Measurements from ENCODE around the gene ZNF202. TPM values are rescaled to one million over a fixed set of nuclear protein-coding genes. Genes with fewer than 3 reads are reported as not detected.

Gene ZNF202
- total RNA-seq, 1 donor from 2014 or later: 11.3 TPM

DNA sequence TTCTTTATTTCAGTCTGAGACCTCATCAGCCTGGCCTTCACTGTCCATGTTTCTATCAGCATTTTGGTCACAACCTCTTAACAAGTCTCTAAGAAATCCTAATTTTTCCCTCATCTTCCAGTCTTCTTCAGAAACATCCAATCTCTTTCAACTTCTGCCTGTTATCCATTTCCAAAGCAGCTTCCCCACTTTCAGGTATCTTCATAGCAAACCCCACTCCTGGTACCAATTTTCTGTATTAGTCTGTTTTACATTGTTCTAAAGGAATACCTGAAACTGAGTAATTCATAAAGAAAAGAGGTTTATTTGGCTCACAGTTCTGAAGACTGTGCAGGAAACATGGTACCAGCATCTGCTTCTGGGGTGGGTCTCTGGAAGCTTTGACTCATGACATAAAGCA is 21.0 kb upstream of the ZNF202 start:
- no peaks in the 10 kb centered on the region for H3K9me3 ChIP-seq (ENCODE audit: insufficient read depth, low read depth, low read length)
- no peaks in the 10 kb centered on the region for H3K27me3 ChIP-seq (ENCODE audit: insufficient read depth, low read length)
- DNase-seq (ENCODE audit: low read depth) (no peak), FAIRE-seq (no peak)
- no peak overlapping the region for H3K4me3 ChIP-seq (ENCODE audit: insufficient read depth, low read depth, low read length)
- no peak overlapping the region for H3K9ac ChIP-seq (ENCODE audit: low read length)
- H3K79me2 ChIP-seq (ENCODE audit: insufficient read depth, low read length): no peaks in the 10 kb centered on the region
- H4K20me1 ChIP-seq (ENCODE audit: insufficient read depth, low read length): no peaks in the 10 kb centered on the region
- Mint-ChIP-seq H3K27me3 (ENCODE audit: low read depth, unreplicated experiment) (no peaks in the 10 kb centered on the region), H3K4me3 (ENCODE audit: unreplicated experiment) (no peak overlapping the region), H3K36me3 (ENCODE audit: low read depth, unreplicated experiment) (no peaks in the 10 kb centered on the region), H3K4me1 (ENCODE audit: low read depth, unreplicated experiment) (no peaks in the 10 kb centered on the region), H3K9me3 (ENCODE audit: unreplicated experiment) (peaks cover 8% of the 10 kb centered on the region), H3K27ac (ENCODE audit: unreplicated experiment) (no peak overlapping the region)
- H3K36me3 ChIP-seq (ENCODE audit: insufficient read depth, low read length): no peaks in the 10 kb centered on the region
- TF ChIP-seq, protein P1, sequence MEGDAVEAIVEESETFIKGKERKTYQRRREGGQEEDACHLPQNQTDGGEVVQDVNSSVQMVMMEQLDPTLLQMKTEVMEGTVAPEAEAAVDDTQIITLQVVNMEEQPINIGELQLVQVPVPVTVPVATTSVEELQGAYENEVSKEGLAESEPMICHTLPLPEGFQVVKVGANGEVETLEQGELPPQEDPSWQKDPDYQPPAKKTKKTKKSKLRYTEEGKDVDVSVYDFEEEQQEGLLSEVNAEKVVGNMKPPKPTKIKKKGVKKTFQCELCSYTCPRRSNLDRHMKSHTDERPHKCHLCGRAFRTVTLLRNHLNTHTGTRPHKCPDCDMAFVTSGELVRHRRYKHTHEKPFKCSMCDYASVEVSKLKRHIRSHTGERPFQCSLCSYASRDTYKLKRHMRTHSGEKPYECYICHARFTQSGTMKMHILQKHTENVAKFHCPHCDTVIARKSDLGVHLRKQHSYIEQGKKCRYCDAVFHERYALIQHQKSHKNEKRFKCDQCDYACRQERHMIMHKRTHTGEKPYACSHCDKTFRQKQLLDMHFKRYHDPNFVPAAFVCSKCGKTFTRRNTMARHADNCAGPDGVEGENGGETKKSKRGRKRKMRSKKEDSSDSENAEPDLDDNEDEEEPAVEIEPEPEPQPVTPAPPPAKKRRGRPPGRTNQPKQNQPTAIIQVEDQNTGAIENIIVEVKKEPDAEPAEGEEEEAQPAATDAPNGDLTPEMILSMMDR (IDR thresholded peaks at IDR 0.05; ENCODE audit: insufficient read depth, low read depth, low read length): no peak
- TF ChIP-seq EZH2 (IDR thresholded peaks at IDR 0.05; ENCODE audit: insufficient read depth, low read length): no peak
- no peak overlapping the region for H3K4me2 ChIP-seq (ENCODE audit: low read length)
- no peaks in the 10 kb centered on the region for H3K4me1 ChIP-seq (ENCODE audit: insufficient read depth, low read length)
- no peak overlapping the region for H2AFZ ChIP-seq (ENCODE audit: low read depth, low read length)
- H3K27ac ChIP-seq (ENCODE audit: low read depth, low read length): no peak overlapping the region

DNA sequence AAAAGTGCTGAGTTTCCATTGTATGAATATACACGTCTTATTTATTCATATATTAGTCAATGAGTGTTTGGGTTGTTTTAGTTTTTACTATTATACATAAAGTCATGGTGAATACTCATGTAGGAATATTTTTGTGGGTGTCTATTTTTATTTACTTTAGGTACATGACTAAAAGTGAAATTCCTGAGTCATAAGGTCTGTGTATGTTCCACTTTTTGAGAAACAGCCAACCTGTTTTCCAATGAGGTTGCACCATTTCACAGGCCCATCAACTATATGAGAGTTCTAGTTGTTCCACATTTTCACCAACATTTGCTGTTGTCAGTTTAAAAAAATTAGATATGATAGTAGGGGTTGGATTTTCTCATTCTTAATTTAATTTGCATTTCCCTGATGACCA is 19.4 kb upstream of the ZNF202 start:
- Histone ChIP-seq H3K36me3 (ENCODE audit: insufficient read depth, low read length) (no peaks in the 10 kb centered on the region), H3K4me1 (ENCODE audit: insufficient read depth, low read length) (no peaks in the 10 kb centered on the region), H3K4me2 (ENCODE audit: low read length) (no peak overlapping the region), H3K9me3 (ENCODE audit: insufficient read depth, low read depth, low read length) (no peaks in the 10 kb centered on the region), H3K27me3 (ENCODE audit: insufficient read depth, low read length) (no peaks in the 10 kb centered on the region), H4K20me1 (ENCODE audit: insufficient read depth, low read length) (no peaks in the 10 kb centered on the region), H3K79me2 (ENCODE audit: insufficient read depth, low read length) (no peaks in the 10 kb centered on the region), H2AFZ (ENCODE audit: low read depth, low read length) (no peak overlapping the region), H3K4me3 (ENCODE audit: insufficient read depth, low read depth, low read length) (no peak overlapping the region), H3K9ac (ENCODE audit: low read length) (no peak overlapping the region), H3K27ac (ENCODE audit: low read depth, low read length) (no peak overlapping the region)
- Mint-ChIP-seq H3K36me3 (ENCODE audit: low read depth, unreplicated experiment) (no peaks in the 10 kb centered on the region), H3K27me3 (ENCODE audit: low read depth, unreplicated experiment) (no peaks in the 10 kb centered on the region), H3K4me1 (ENCODE audit: low read depth, unreplicated experiment) (no peaks in the 10 kb centered on the region), H3K9me3 (ENCODE audit: unreplicated experiment) (peaks cover 8% of the 10 kb centered on the region), H3K27ac (ENCODE audit: unreplicated experiment) (no peak overlapping the region), H3K4me3 (ENCODE audit: unreplicated experiment) (no peak overlapping the region)
- no peak for TF ChIP-seq EZH2 (IDR thresholded peaks at IDR 0.05; ENCODE audit: insufficient read depth, low read length)
- TF ChIP-seq, protein P1 (IDR thresholded peaks at IDR 0.05; ENCODE audit: insufficient read depth, low read depth, low read length): no peak
- no peak for DNase-seq (ENCODE audit: low read depth)
- no peak for FAIRE-seq

DNA sequence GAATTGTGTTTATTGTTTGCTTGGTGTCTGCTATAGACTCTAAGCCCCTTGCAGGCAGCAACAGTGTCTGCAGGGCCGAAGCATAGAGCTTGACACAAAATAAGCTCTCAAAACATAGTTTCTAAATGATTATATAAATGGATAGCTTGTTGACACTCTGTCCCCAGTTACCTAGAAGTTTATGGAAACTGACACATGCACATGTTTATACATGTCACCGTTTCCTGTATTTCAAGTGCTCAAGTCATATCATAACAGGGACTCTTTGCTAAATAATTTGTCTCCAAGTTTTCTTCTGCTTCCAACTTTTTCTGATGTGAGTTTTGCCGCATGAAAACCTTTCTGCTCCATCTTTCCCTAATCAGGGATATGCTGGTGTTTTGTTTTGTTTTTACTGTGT is 16.5 kb upstream of the ZNF202 start:
- no peak for TF ChIP-seq EZH2 (IDR thresholded peaks at IDR 0.05; ENCODE audit: insufficient read depth, low read length)
- TF ChIP-seq, protein P1 (IDR thresholded peaks at IDR 0.05; ENCODE audit: insufficient read depth, low read depth, low read length): no peak
- Histone ChIP-seq H3K27me3 (ENCODE audit: insufficient read depth, low read length) (no peaks in the 10 kb centered on the region), H3K4me1 (ENCODE audit: insufficient read depth, low read length) (no peaks in the 10 kb centered on the region), H2AFZ (ENCODE audit: low read depth, low read length) (no peak overlapping the region), H3K4me2 (ENCODE audit: low read length) (no peak overlapping the region), H3K36me3 (ENCODE audit: insufficient read depth, low read length) (no peaks in the 10 kb centered on the region), H3K9me3 (ENCODE audit: insufficient read depth, low read depth, low read length) (no peaks in the 10 kb centered on the region), H3K79me2 (ENCODE audit: insufficient read depth, low read length) (no peaks in the 10 kb centered on the region), H3K4me3 (ENCODE audit: insufficient read depth, low read depth, low read length) (no peak overlapping the region), H3K9ac (ENCODE audit: low read length) (no peak overlapping the region), H3K27ac (ENCODE audit: low read depth, low read length) (no peak overlapping the region), H4K20me1 (ENCODE audit: insufficient read depth, low read length) (no peaks in the 10 kb centered on the region)
- Mint-ChIP-seq H3K4me3 (ENCODE audit: unreplicated experiment) (no peak overlapping the region), H3K27me3 (ENCODE audit: low read depth, unreplicated experiment) (no peaks in the 10 kb centered on the region), H3K9me3 (ENCODE audit: unreplicated experiment) (peaks cover 8% of the 10 kb centered on the region), H3K27ac (ENCODE audit: unreplicated experiment) (no peak overlapping the region), H3K4me1 (ENCODE audit: low read depth, unreplicated experiment) (no peaks in the 10 kb centered on the region), H3K36me3 (ENCODE audit: low read depth, unreplicated experiment) (no peaks in the 10 kb centered on the region)
- DNase-seq (ENCODE audit: low read depth) (no peak), FAIRE-seq (no peak)
